ENCODE measurements around the gene ADSS1.

- TF ChIP-seq POLR2AphosphoS5 (IDR thresholded peaks at IDR 0.05; ENCODE audit: borderline replicate concordance, low read depth, low read length): no peak
- TF ChIP-seq EZH2 (IDR thresholded peaks at IDR 0.05): no peak
Observed at GRCh38 chr14:104697892-104698583, 26.0 kb upstream of the ADSS1 start.

Measured in SK-N-MC (cell line).